ENCODE results near the gene PTPRG.

The PTPRG gene

GRCh38 chr3:62178739-62179600, 617.6 kb downstream of the PTPRG start:
- peak; percentile 71 for DNase-seq

GRCh38 chr3:62180514-62180913, 619.1 kb downstream of the PTPRG start:
- no peak for DNase-seq

GRCh38 chr3:62183087-62183486, 621.7 kb downstream of the PTPRG start:
- no peak for DNase-seq

GRCh38 chr3:62183969-62184368, 622.6 kb downstream of the PTPRG start:
- no peak for DNase-seq

GRCh38 chr3:62184559-62184958, 623.2 kb downstream of the PTPRG start:
- peak; percentile 87 for DNase-seq

GRCh38 chr3:62187022-62187431, 625.7 kb downstream of the PTPRG start:
- DNase-seq, result peak; percentile 5

- peak; percentile 83 for DNase-seq
Measured at GRCh38 chr3:62188681-62189375, 627.5 kb downstream of the PTPRG start.

- no peak for DNase-seq
Measured at GRCh38 chr3:62189376-62189698, 628.0 kb downstream of the PTPRG start.

- DNase-seq, result no peak
Measured at GRCh38 chr3:62192891-62193290, 631.5 kb downstream of the PTPRG start.

- no peak for DNase-seq
Measured at GRCh38 chr3:62193586-62194345, 632.4 kb downstream of the PTPRG start.

GRCh38 chr3:62197350-62198012, 636.1 kb downstream of the PTPRG start:
- no peak for DNase-seq

- no peak for DNase-seq
Measured at GRCh38 chr3:62199126-62199525, 637.8 kb downstream of the PTPRG start.

- DNase-seq, result peak; percentile 5
Measured at GRCh38 chr3:62201438-62202035, 640.2 kb downstream of the PTPRG start.

- DNase-seq, result no peak
Measured at GRCh38 chr3:62203152-62203551, 641.8 kb downstream of the PTPRG start.

GRCh38 chr3:62203561-62203960, 642.2 kb downstream of the PTPRG start:
- DNase-seq, result no peak

- DNase-seq, result no peak
Measured at GRCh38 chr3:62207197-62207596, 645.8 kb downstream of the PTPRG start.

- no peak for DNase-seq
Measured at GRCh38 chr3:62208385-62208784, 647.0 kb downstream of the PTPRG start.

- peak; percentile 13 for DNase-seq
Measured at GRCh38 chr3:62209101-62209500, 647.7 kb downstream of the PTPRG start.

GRCh38 chr3:62210011-62210410, 648.6 kb downstream of the PTPRG start:
- no peak for DNase-seq

GRCh38 chr3:62211675-62212429, 650.5 kb downstream of the PTPRG start:
- DNase-seq, result no peak

GRCh38 chr3:62214850-62215249, 653.5 kb downstream of the PTPRG start:
- no peak for DNase-seq

- no peak for DNase-seq
Measured at GRCh38 chr3:62220616-62221015, 659.2 kb downstream of the PTPRG start.

All from MV-4-11 (cell line).